ENCODE measurements around the gene RUFY4. TPM values are rescaled to one million over a fixed set of nuclear protein-coding genes. Genes with fewer than 3 reads are reported as not detected.

Gene RUFY4
- total RNA-seq, 1 experiment from 2014 or later, result not detected

DNA sequence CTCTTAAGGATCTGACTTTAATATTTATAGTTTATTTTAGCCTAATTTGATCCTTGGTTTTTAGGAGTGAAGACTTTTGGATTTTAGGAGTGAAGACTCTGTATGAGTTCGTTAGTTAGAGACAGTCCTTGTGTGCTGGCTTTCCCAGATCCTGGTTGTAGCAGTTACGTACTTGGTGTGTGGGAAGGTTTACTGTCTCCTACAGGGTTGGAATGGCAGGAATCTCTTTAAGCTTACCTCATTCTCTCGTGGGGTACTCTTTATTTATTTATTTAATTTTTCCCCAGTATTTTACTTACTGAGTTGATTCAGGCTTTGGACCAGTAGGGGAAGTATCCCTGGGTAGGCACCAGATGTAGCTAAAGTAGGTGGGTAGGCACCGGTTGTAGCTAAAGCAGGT is 54.9 kb downstream of the RUFY4 start:
- H3K9me3 Mint-ChIP-seq (ENCODE audit: unreplicated experiment), result no peaks in the 10 kb centered on the region
- H3K27ac Mint-ChIP-seq (ENCODE audit: low read depth, unreplicated experiment), result no peak overlapping the region
- H3K4me3 Mint-ChIP-seq (ENCODE audit: unreplicated experiment), result no peak overlapping the region
- ChIA-PET CTCF (interaction anchor here (0.7 kb wide), 1 partner anchor 11 kb away, joined by 4 read pairs; no protein-coding TSS in a partner anchor), POLR2A (no interaction called here)
- intact Hi-C loops (cut with micrococcal nuclease), result no loop called here
- TF ChIP-seq, protein P1, sequence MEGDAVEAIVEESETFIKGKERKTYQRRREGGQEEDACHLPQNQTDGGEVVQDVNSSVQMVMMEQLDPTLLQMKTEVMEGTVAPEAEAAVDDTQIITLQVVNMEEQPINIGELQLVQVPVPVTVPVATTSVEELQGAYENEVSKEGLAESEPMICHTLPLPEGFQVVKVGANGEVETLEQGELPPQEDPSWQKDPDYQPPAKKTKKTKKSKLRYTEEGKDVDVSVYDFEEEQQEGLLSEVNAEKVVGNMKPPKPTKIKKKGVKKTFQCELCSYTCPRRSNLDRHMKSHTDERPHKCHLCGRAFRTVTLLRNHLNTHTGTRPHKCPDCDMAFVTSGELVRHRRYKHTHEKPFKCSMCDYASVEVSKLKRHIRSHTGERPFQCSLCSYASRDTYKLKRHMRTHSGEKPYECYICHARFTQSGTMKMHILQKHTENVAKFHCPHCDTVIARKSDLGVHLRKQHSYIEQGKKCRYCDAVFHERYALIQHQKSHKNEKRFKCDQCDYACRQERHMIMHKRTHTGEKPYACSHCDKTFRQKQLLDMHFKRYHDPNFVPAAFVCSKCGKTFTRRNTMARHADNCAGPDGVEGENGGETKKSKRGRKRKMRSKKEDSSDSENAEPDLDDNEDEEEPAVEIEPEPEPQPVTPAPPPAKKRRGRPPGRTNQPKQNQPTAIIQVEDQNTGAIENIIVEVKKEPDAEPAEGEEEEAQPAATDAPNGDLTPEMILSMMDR (IDR thresholded peaks at IDR 0.05; ENCODE audit: unreplicated experiment), result no peak
- BruUV-seq (replicated peaks), result no TSS peak
- peaks cover 6% of the 10 kb centered on the region for H3K4me1 Mint-ChIP-seq (ENCODE audit: insufficient read depth, unreplicated experiment)
- no peaks in the 10 kb centered on the region for H3K36me3 Mint-ChIP-seq (ENCODE audit: insufficient read depth, unreplicated experiment)
- peaks cover 12% of the 10 kb centered on the region for H3K27me3 Mint-ChIP-seq (ENCODE audit: insufficient read depth, unreplicated experiment)
- DNase-seq (ENCODE audit: unreplicated experiment), result no peak

DNA sequence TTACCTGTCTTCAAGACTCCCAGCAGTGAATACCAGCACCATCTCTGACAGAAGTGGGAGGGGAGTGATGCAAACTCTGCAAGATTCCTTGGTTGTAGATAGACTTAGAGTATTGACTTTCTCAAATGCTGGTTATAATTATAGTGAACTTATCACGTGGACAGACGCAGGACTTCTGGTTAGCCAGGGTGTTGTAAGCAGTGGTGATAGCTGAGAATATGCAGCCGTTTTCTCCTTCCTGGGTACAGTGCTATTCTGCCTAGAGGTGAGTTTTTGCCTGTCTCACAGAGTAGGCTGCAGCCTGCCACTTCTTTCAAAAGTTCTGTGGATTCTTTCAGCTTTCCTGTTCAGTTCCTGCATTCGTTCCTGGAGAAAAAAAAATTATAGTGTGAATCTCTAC is 56.0 kb downstream of the RUFY4 start:
- BruUV-seq (replicated peaks), result no TSS peak
- ChIA-PET CTCF (interaction anchor here (0.7 kb wide), 1 partner anchor 777 kb away, joined by 3 read pairs; no protein-coding TSS in a partner anchor), POLR2A (no interaction called here)
- no peak for DNase-seq (ENCODE audit: unreplicated experiment)
- H3K27ac Mint-ChIP-seq (ENCODE audit: low read depth, unreplicated experiment), result no peak overlapping the region
- no peaks in the 10 kb centered on the region for H3K9me3 Mint-ChIP-seq (ENCODE audit: unreplicated experiment)
- H3K4me3 Mint-ChIP-seq (ENCODE audit: unreplicated experiment), result no peak overlapping the region
- TF ChIP-seq, protein P1 (IDR thresholded peaks at IDR 0.05; ENCODE audit: unreplicated experiment), result no peak
- no peaks in the 10 kb centered on the region for H3K36me3 Mint-ChIP-seq (ENCODE audit: insufficient read depth, unreplicated experiment)
- intact Hi-C loops (cut with micrococcal nuclease), result no loop called here
- peaks cover 12% of the 10 kb centered on the region for H3K27me3 Mint-ChIP-seq (ENCODE audit: insufficient read depth, unreplicated experiment)
- peaks cover 6% of the 10 kb centered on the region for H3K4me1 Mint-ChIP-seq (ENCODE audit: insufficient read depth, unreplicated experiment)

- no peak within 1 kb of the TSS for H3K4me3 Mint-ChIP-seq (ENCODE audit: unreplicated experiment)
- intact Hi-C loops (cut with micrococcal nuclease), result no loop called here
- TF ChIP-seq, protein P1 (IDR thresholded peaks at IDR 0.05; ENCODE audit: unreplicated experiment), result no peak
- no peak within 1 kb of the TSS for H3K27ac Mint-ChIP-seq (ENCODE audit: low read depth, unreplicated experiment)
- no peaks in the 10 kb centered on the region for H3K9me3 Mint-ChIP-seq (ENCODE audit: unreplicated experiment)
- no peak for DNase-seq (ENCODE audit: unreplicated experiment)
- H3K27me3 Mint-ChIP-seq (ENCODE audit: insufficient read depth, unreplicated experiment), result peaks cover 12% of the 10 kb centered on the region
- CTCF ChIA-PET, result no interaction called here
- BruUV-seq (replicated peaks), result no TSS peak
- peaks cover 6% of the 10 kb centered on the region for H3K4me1 Mint-ChIP-seq (ENCODE audit: insufficient read depth, unreplicated experiment)
- no peaks in the 10 kb centered on the region for H3K36me3 Mint-ChIP-seq (ENCODE audit: insufficient read depth, unreplicated experiment)
- POLR2A ChIA-PET, result no interaction called here
These were observed 56.6 kb downstream of the RUFY4 start, which contains the start of gene CXCR2 for GRCh38 chr2:218125626-218126080. TSS of gene CXCR2 (plus strand) at chr2:218126028. CDS start at chr2:218134802, 8,774 bp downstream.

DNA sequence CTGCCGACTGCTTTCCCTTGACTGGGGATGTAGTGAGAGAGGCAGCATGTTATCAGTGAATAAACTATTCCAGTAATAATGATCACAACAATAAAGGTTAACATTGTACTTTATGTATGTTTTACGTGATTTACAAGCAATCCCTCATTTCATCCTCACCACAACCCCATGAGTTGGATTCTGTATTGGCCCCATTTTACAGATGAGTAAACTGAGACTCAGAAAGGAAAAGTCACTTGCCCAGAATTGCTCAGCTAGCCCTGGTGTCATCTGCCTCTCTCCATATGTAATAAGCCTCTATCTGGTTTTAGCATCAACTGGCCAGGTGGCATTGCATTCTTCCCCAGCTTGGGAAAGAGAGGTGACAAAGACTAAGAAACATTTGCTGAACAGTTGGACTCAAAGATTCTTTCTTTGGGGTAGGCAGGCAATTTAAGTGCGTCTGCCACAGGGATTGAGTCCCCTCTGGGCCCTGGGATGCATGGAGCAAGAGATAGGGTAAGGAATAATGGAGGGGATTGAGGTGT is 58.9 kb downstream of the RUFY4 start:
- TF ChIP-seq, protein P1 (IDR thresholded peaks at IDR 0.05; ENCODE audit: unreplicated experiment), result no peak
- BruUV-seq (replicated peaks), result no TSS peak
- ChIA-PET POLR2A (no interaction called here), CTCF (interaction anchor here (0.5 to 0.8 kb wide), 3 partner anchors 229 to 415 kb away, joined by 3 read pairs; no protein-coding TSS in a partner anchor)
- Mint-ChIP-seq H3K4me3 (ENCODE audit: unreplicated experiment) (no peak overlapping the region), H3K9me3 (ENCODE audit: unreplicated experiment) (no peaks in the 10 kb centered on the region), H3K27ac (ENCODE audit: low read depth, unreplicated experiment) (no peak overlapping the region), H3K36me3 (ENCODE audit: insufficient read depth, unreplicated experiment) (no peaks in the 10 kb centered on the region), H3K4me1 (ENCODE audit: insufficient read depth, unreplicated experiment) (peaks cover 6% of the 10 kb centered on the region), H3K27me3 (ENCODE audit: insufficient read depth, unreplicated experiment) (peaks cover 12% of the 10 kb centered on the region)
- DNase-seq (ENCODE audit: unreplicated experiment), result no peak
- intact Hi-C loops (cut with micrococcal nuclease), result no loop called here
